Astrocyte (in vitro differentiated cells and primary cell): ENCODE results near the gene CADPS.

Experiments used
- CTCF ChIP-seq: IDR thresholded peaks from 2 replicates; pipeline ENCODE4 v1.5.1; 2011; ENCODE audit warnings: low read depth, mild to moderate bottlenecking, inconsistent platforms, low read length, moderate library complexity; ENCODE audit not compliant: insufficient read depth
- EZH2 ChIP-seq: IDR thresholded peaks from 2 replicates; pipeline ENCODE4 v1.6.1; 2012; ENCODE audit warnings: mild to moderate bottlenecking, low read length, inconsistent platforms; ENCODE audit not compliant: insufficient read depth

- TF ChIP-seq CTCF, result no peak
- no peak for TF ChIP-seq EZH2
These were observed 51.7 kb downstream of the CADPS start for GRCh38 chr3:62823461-62824050.
